Activated T-cell treated with anti-CD3 and anti-CD28 coated beads for 24 hours (primary cell): ENCODE results near the gene ANKRD33B.
"Not testable (repeated sequence)": the region's sequence is repeated elsewhere in the genome, so short reads cannot be mapped to it uniquely, and the experiment has no call there.

ENCODE experiments used
- DNase-seq: peaks from one replicate; pipeline ENCODE4 v3.0.0-alpha.2; 2020; ENCODE audit warnings: low read depth

The ANKRD33B gene

GRCh38 chr5:10594591-10595210, 30.8 kb downstream of the ANKRD33B start:
- DNase-seq = no peak

GRCh38 chr5:10595293-10595671, 31.4 kb downstream of the ANKRD33B start:
- no peak for DNase-seq

GRCh38 chr5:10595672-10596309, 31.9 kb downstream of the ANKRD33B start:
- peak; percentile 47 for DNase-seq

- no peak for DNase-seq
These were observed 32.4 kb downstream of the ANKRD33B start for GRCh38 chr5:10596310-10596703.

- no peak for DNase-seq
These were observed 33.1 kb downstream of the ANKRD33B start for GRCh38 chr5:10596886-10597451.

- no peak for DNase-seq
These were observed 35.2 kb downstream of the ANKRD33B start for GRCh38 chr5:10599113-10599512.

GRCh38 chr5:10599862-10600284, 36.0 kb downstream of the ANKRD33B start:
- DNase-seq = no peak

GRCh38 chr5:10600626-10601245, 36.9 kb downstream of the ANKRD33B start:
- peak; percentile 29 for DNase-seq

GRCh38 chr5:10601246-10602030, 37.6 kb downstream of the ANKRD33B start:
- no peak for DNase-seq

GRCh38 chr5:10602031-10602806, 38.3 kb downstream of the ANKRD33B start:
- no peak for DNase-seq

GRCh38 chr5:10604975-10605374, 41.1 kb downstream of the ANKRD33B start:
- DNase-seq = no peak

GRCh38 chr5:10606632-10607022, 42.8 kb downstream of the ANKRD33B start:
- DNase-seq = not testable (repeated sequence)

- no peak for DNase-seq
These were observed 43.3 kb downstream of the ANKRD33B start for GRCh38 chr5:10607023-10607665.

GRCh38 chr5:10607666-10608073, 43.8 kb downstream of the ANKRD33B start:
- DNase-seq = no peak

GRCh38 chr5:10608081-10608480, 44.2 kb downstream of the ANKRD33B start:
- DNase-seq = not testable (repeated sequence)

- no peak for DNase-seq
These were observed 46.2 kb downstream of the ANKRD33B start for GRCh38 chr5:10610058-10610457.

GRCh38 chr5:10611290-10611689, 47.4 kb downstream of the ANKRD33B start:
- DNase-seq = no peak

GRCh38 chr5:10612251-10612650, 48.4 kb downstream of the ANKRD33B start:
- DNase-seq = no peak

GRCh38 chr5:10615693-10616092, 51.8 kb downstream of the ANKRD33B start:
- no peak for DNase-seq

GRCh38 chr5:10617103-10617502, 53.2 kb downstream of the ANKRD33B start:
- DNase-seq = no peak

GRCh38 chr5:10618311-10618710, 54.4 kb downstream of the ANKRD33B start:
- no peak for DNase-seq
